IMR-90 (cell line): ENCODE data around the gene SORL1. TPM values are rescaled to one million over a fixed set of nuclear protein-coding genes. Genes with fewer than 3 reads are reported as not detected.
A peak's percentile ranks its signal among the peaks of the same experiment; 100 is the strongest.

Experiments used
- ATAC-seq: fragments of 200-7000 bp; cut with Tn5 transposase; 2 replicates; pipeline ENCODE4 v1.9.1; 2020; ENCODE audit warnings: low read depth, mild to moderate bottlenecking, moderate library complexity
- Bru-seq: library from RNA; stranded (reverse); fragments of 400-500 nt; gene quantifications from one replicate; lab custom pipeline; 2021; lab: Mats Ljungman, UMichigan
- BruChase-seq, 2 experiments: library from RNA; stranded (reverse); fragments of 400-500 nt; gene quantifications; one replicate each; lab custom pipeline; 2021; lab: Mats Ljungman, UMichigan
- BruUV-seq: library from RNA; stranded (reverse); fragments of 400-500 nt; replicated peaks from 2 replicates; lab custom pipeline; 2021; lab: Mats Ljungman, UMichigan
- CTCF ChIA-PET: fragments of 300-600 bp; formaldehyde crosslinking; extraction: SDS; loops from one replicate; lab custom pipeline; 2021; ENCODE audit warnings: antibody characterized with exemption; lab: Yijun Ruan, JAX
- POLR2A ChIA-PET: fragments of 300-600 bp; sonication (Branson Sonifier 250); formaldehyde crosslinking; loops from one replicate; lab custom pipeline; 2022; ENCODE audit warnings: antibody characterized with exemption; ENCODE audit not compliant: unreplicated experiment; lab: Charles Lee
- DNase-seq: peaks from one replicate; pipeline ENCODE4 v3.0.0; 2013
- H2AFZ ChIP-seq: replicated peaks from 2 replicates; pipeline ENCODE3; 2013; ENCODE audit warnings: low read length, mild to moderate bottlenecking; ENCODE audit not compliant: poor library complexity
- H2AK5ac ChIP-seq: 2 replicates; pipeline ENCODE4 v1.6.1; 2013; ENCODE audit warnings: low read depth, low read length, inconsistent platforms
- H2AK9ac ChIP-seq: replicated peaks from 2 replicates; pipeline ENCODE3; 2013; ENCODE audit warnings: mild to moderate bottlenecking, low read depth, low read length, moderate library complexity; ENCODE audit not compliant: poor library complexity
- H2BK120ac ChIP-seq: 2 replicates; pipeline ENCODE4 v1.6.1; 2013; ENCODE audit warnings: low read depth, low read length, inconsistent platforms
- H2BK15ac ChIP-seq: 3 replicates; pipeline ENCODE4 v1.6.1; 2013; ENCODE audit warnings: low read depth, low read length, inconsistent platforms
- H2BK20ac ChIP-seq: 2 replicates; pipeline ENCODE4 v1.6.1; 2013; ENCODE audit warnings: low read depth, mild to moderate bottlenecking, inconsistent platforms, low read length, moderate library complexity
- H2BK5ac ChIP-seq: 2 replicates; pipeline ENCODE4 v1.6.1; 2013; ENCODE audit warnings: mild to moderate bottlenecking, low read depth, low read length, inconsistent platforms; ENCODE audit not compliant: poor library complexity, severe bottlenecking
- H3K14ac ChIP-seq: replicated peaks from 2 replicates; pipeline ENCODE4 v1.6.1; 2013; ENCODE audit warnings: low read depth, low read length, inconsistent platforms
- H3K18ac ChIP-seq: 2 replicates; pipeline ENCODE4 v1.6.1; 2013; ENCODE audit warnings: low read depth, low read length, control low read depth
- H3K23ac ChIP-seq: 2 replicates; pipeline ENCODE4 v1.6.1; 2013; ENCODE audit warnings: low read depth, low read length, inconsistent platforms
- H3K27ac ChIP-seq: 2 replicates; pipeline ENCODE4 v1.5.1; 2013; ENCODE audit warnings: mild to moderate bottlenecking, control low read depth, low read length; ENCODE audit not compliant: insufficient read depth
- H3K27me3 ChIP-seq: 2 replicates; pipeline ENCODE4 v1.6.1; 2013; ENCODE audit warnings: low read length; ENCODE audit not compliant: control insufficient read depth, insufficient read depth
- H3K36me3 ChIP-seq: 2 replicates; pipeline ENCODE4 v1.6.1; 2013; ENCODE audit warnings: low read length, mixed read lengths; ENCODE audit not compliant: control insufficient read depth, insufficient read depth
- H3K4ac ChIP-seq: 2 replicates; pipeline ENCODE4 v1.6.1; 2013; ENCODE audit warnings: low read depth, low read length, inconsistent platforms
- H3K4me1 ChIP-seq: 2 replicates; pipeline ENCODE4 v1.6.1; 2013; ENCODE audit warnings: low read length, mixed read lengths; ENCODE audit not compliant: control insufficient read depth, insufficient read depth
- H3K4me2 ChIP-seq: 2 replicates; pipeline ENCODE4 v1.6.1; 2013; ENCODE audit warnings: low read depth, mild to moderate bottlenecking, control low read depth, low read length, moderate library complexity
- H3K4me3 ChIP-seq: 2 replicates; pipeline ENCODE4 v1.5.1; 2013; ENCODE audit warnings: low read depth, mild to moderate bottlenecking, control low read depth, low read length, moderate library complexity; ENCODE audit not compliant: insufficient read depth
- H3K56ac ChIP-seq: 2 replicates; pipeline ENCODE4 v1.6.1; 2013; ENCODE audit warnings: low read length, inconsistent platforms; ENCODE audit not compliant: insufficient read depth; ENCODE audit errors: extremely low read depth
- H3K79me1 ChIP-seq, 2 experiments: 2 replicates each; pipeline ENCODE4 v1.6.1; 2013; ENCODE audit warnings: low read length in 2 of 2, inconsistent platforms in 1 of 2, low read depth in 1 of 2
- H3K9ac ChIP-seq: 2 replicates; pipeline ENCODE4 v1.6.1; 2013; ENCODE audit warnings: low read depth, low read length, control low read depth
- H3K9me1 ChIP-seq: 2 replicates; pipeline ENCODE4 v1.6.1; 2013; ENCODE audit warnings: low read length, inconsistent platforms; ENCODE audit not compliant: insufficient read depth
- H3K9me3 ChIP-seq: 2 replicates; pipeline ENCODE4 v1.6.1; 2013; ENCODE audit warnings: low read length; ENCODE audit not compliant: control insufficient read depth, insufficient read depth
- H4K20me1 ChIP-seq: 2 replicates; pipeline ENCODE4 v1.6.1; 2013; ENCODE audit warnings: low read length, inconsistent platforms; ENCODE audit not compliant: insufficient read depth
- H4K5ac ChIP-seq: 2 replicates; pipeline ENCODE4 v1.6.1; 2013; ENCODE audit warnings: mild to moderate bottlenecking, low read depth, low read length, control low read depth
- H4K8ac ChIP-seq, 2 experiments: 2 replicates each; pipeline ENCODE4 v1.6.1; 2013; ENCODE audit warnings: low read depth in 2 of 2, low read length in 2 of 2, control low read depth in 1 of 2, inconsistent platforms in 1 of 2
- H4K91ac ChIP-seq: 2 replicates; pipeline ENCODE4 v1.6.1; 2013; ENCODE audit warnings: low read depth, low read length, inconsistent platforms; ENCODE audit not compliant: insufficient read depth
- BHLHE40 ChIP-seq: fragments of 150-350 bp; IDR thresholded peaks from 2 replicates; pipeline ENCODE4 v1.6.1; 2016; ENCODE audit warnings: mild to moderate bottlenecking, low read depth, low read length
- CEBPB ChIP-seq: IDR thresholded peaks from 2 replicates; pipeline ENCODE4 v1.6.1; 2012; ENCODE audit warnings: low read depth, low read length, improper control_type of control experiment
- CTCF ChIP-seq: conservative IDR thresholded peaks from 2 replicates; pipeline ENCODE4 v1.5.1; 2012; ENCODE audit warnings: mild to moderate bottlenecking, low read depth, low read length, improper control_type of control experiment
- ELK1 ChIP-seq: fragments of 150-350 bp; IDR thresholded peaks from 2 replicates; pipeline ENCODE4 v1.6.1; 2016; ENCODE audit warnings: low read depth, mild to moderate bottlenecking, low read length, moderate library complexity, borderline replicate concordance
- FOS ChIP-seq: fragments of 150-350 bp; IDR thresholded peaks from 2 replicates; pipeline ENCODE4 v1.6.1; 2016; ENCODE audit warnings: low read depth, low read length
- MAFK ChIP-seq: IDR thresholded peaks from 2 replicates; pipeline ENCODE4 v1.6.1; 2012; ENCODE audit warnings: low read depth, low read length, improper control_type of control experiment
- MXI1 ChIP-seq: IDR thresholded peaks from 2 replicates; pipeline ENCODE4 v1.6.1; 2012; ENCODE audit warnings: low read depth, mild to moderate bottlenecking, low read length, moderate library complexity, borderline replicate concordance
- NFE2L2 ChIP-seq: fragments of 150-350 bp; IDR thresholded peaks from 2 replicates; pipeline ENCODE4 v1.6.1; 2016; ENCODE audit warnings: low read depth, mild to moderate bottlenecking, low read length
- RAD21 ChIP-seq: IDR thresholded peaks from 2 replicates; pipeline ENCODE4 v1.6.1; 2012; ENCODE audit warnings: low read length, improper control_type of control experiment
- SMC3 ChIP-seq: fragments of 150-350 bp; IDR thresholded peaks from 2 replicates; pipeline ENCODE4 v1.6.1; 2016; ENCODE audit warnings: low read depth, mild to moderate bottlenecking, antibody characterized with exemption, low read length, moderate library complexity
- USF2 ChIP-seq: fragments of 150-350 bp; IDR thresholded peaks from 2 replicates; pipeline ENCODE4 v1.6.1; 2017; ENCODE audit warnings: mild to moderate bottlenecking, antibody characterized with exemption, low read length, low read depth
- WGBS, 2 experiments: methylation state at CpG; one replicate each; pipeline versions ENCODE4 v1.1.5 to v1.1.7; 2013; ENCODE audit warnings: missing lambda C conversion rate in 2 of 2; ENCODE audit not compliant: insufficient read length in 1 of 2; ENCODE audit errors: extremely low coverage in 2 of 2; 5-methylcytosine and 5-hydroxymethylcytosine counted together
- dilution Hi-C: fragments of 300-500 bp; cut with HindIII; formaldehyde crosslinking; loops from one replicate; pipeline ENCODE4 v1.14.3; 2018; ENCODE audit warnings: low sequenced_read_pairs; ENCODE audit not compliant: unreplicated experiment
- in situ Hi-C: fragments of 300-500 bp; cut with MboI; formaldehyde crosslinking; loops from 3 replicates; pipeline ENCODE4 v1.14.3; 2019; ENCODE audit warnings: low sequenced_read_pairs, inconsistent platforms, mixed read lengths
- intact Hi-C: fragments of 100-400 bp; cut with micrococcal nuclease; formaldehyde crosslinking; loops from 2 replicates; pipeline ENCODE4 v1.10.0; 2022
- long read RNA-seq: library from polyadenylated mRNA; unstranded; transcript quantifications from one replicate; pipeline ENCODE4 v2.0.0, GENCODE V29; 2021; ENCODE audit not compliant: unreplicated experiment
- polyA plus RNA-seq, 3 experiments: library from polyadenylated mRNA; depleted of rRNA; stranded (reverse); fragments of >200 nt; gene quantifications; 2 replicates each; pipeline ENCODE4 v1.2.3, GENCODE V29; 2012; ENCODE audit warnings: low replicate concordance in 1 of 3
- total RNA-seq: library from RNA; depleted of rRNA; stranded (reverse); fragments of >200 nt; gene quantifications from 2 replicates; pipeline ENCODE4 v1.2.3, GENCODE V29; 2012; rRNA removed

SORL1 gene
- total RNA-seq (1.9 and 2.0 TPM in 2 replicates), polyA plus RNA-seq (2012; rRNA removed) (1.0 and 1.2 TPM in 2 replicates), Bru-seq, nascent RNA (percentile 39 among the genes with signal in this experiment), BruChase-seq, experiment 1, labeled RNA remaining after a 6-hour chase (percentile 33 among the genes with signal in this experiment), BruChase-seq, experiment 2, labeled RNA remaining after a 2-hour chase (percentile 31 among the genes with signal in this experiment)
- polyA plus RNA-seq (2012; cell fraction: cytosol; rRNA removed): 1.1 TPM in 2 replicates
- 1.4 and 1.9 TPM in 2 replicates for polyA plus RNA-seq (2012; cell fraction: nucleus; rRNA removed; ENCODE audit: low replicate concordance)
- long read RNA-seq, partial matches to known transcripts: 3 of 5 reads
- long read RNA-seq, other reads (novel, unspliced or antisense): 2 of 5 reads

GRCh38 chr11:121451986-121452608 is at the start of gene SORL1:
TSS of gene SORL1 (plus strand) at chr11:121452314. CDS start at chr11:121452332, 18 bp downstream.
- H3K4me2 ChIP-seq: peak within 1 kb of the TSS; percentile 94
- H2AFZ ChIP-seq: peak within 1 kb of the TSS; percentile 95
- ChIA-PET POLR2A (no interaction called here), CTCF (interaction anchor here (0.7 kb wide), 1 partner anchor 13 kb away, joined by 4 read pairs; no protein-coding TSS in a partner anchor)
- no peaks in the 10 kb centered on the region for H4K20me1 ChIP-seq
- H3K56ac ChIP-seq: no peak within 1 kb of the TSS
- intact Hi-C loops: no loop called here
- no peak within 1 kb of the TSS for H4K5ac ChIP-seq
- H2BK15ac ChIP-seq: no peak within 1 kb of the TSS
- H3K79me1 ChIP-seq: no peaks in the 10 kb centered on the region; a peak in 1 of 4 replicates
- peak within 1 kb of the TSS; percentile 55 for H3K9ac ChIP-seq
- in situ Hi-C loops: loop anchor here (25.0 kb wide), 1 partner anchor 660 kb away; the partner anchor contains the start of gene BLID
- DNase-seq (peak; percentile 55), ATAC-seq (peak; percentile 99)
- peak within 1 kb of the TSS; percentile 31; the same call in 1 of the 2 replicates for H3K27ac ChIP-seq
- H3K36me3 ChIP-seq: no peaks in the 10 kb centered on the region
- H3K9me1 ChIP-seq: no peaks in the 10 kb centered on the region
- H3K4me1 ChIP-seq: no peaks in the 10 kb centered on the region
- H2BK5ac ChIP-seq: no peak within 1 kb of the TSS
- WGBS, 2 experiments: 0% methylated on average over 50 of the region's 89 CpGs; no CpG with 5 or more reads in 1 of the 2 experiments
- H2AK5ac ChIP-seq: no peak within 1 kb of the TSS
- peak within 1 kb of the TSS; percentile 29 for H3K23ac ChIP-seq
- H2BK120ac ChIP-seq: peak within 1 kb of the TSS; percentile 75; the same call in 1 of the 2 replicates
- no peaks in the 10 kb centered on the region for H3K9me3 ChIP-seq
- H3K18ac ChIP-seq: no peak within 1 kb of the TSS; the same call in 1 of the 2 replicates
- TF ChIP-seq ELK1 (no peak), NFE2L2 (no peak), MAFK (no peak), RAD21 (peak; percentile 56), CEBPB (no peak), MXI1 (no peak), USF2 (0 out of 2 replicates have a peak, but pooled peaks have one; percentile 20), BHLHE40 (no peak), SMC3 (peak; percentile 30; the same call in 1 of the 2 replicates), FOS (no peak), CTCF (peak; percentile 66)
- H3K14ac ChIP-seq: no peak within 1 kb of the TSS; the same call in 1 of the 2 replicates
- dilution Hi-C loops: no loop called here
- peak within 1 kb of the TSS; percentile 17; the same call in 1 of the 2 replicates for H3K4ac ChIP-seq
- H3K27me3 ChIP-seq: peaks cover 48% of the 10 kb centered on the region
- H4K8ac ChIP-seq: peak within 1 kb of the TSS in 1 of 2 experiments; percentile 59; a peak in 1 of 4 replicates
- H2BK20ac ChIP-seq: no peak within 1 kb of the TSS
- H4K91ac ChIP-seq: peak within 1 kb of the TSS; percentile 41; the same call in 1 of the 2 replicates
- peak within 1 kb of the TSS; percentile 92 for H3K4me3 ChIP-seq
- H2AK9ac ChIP-seq: peak within 1 kb of the TSS; percentile 44
- BruUV-seq: no TSS peak
